GM19238 (cell line): ENCODE measurements around the gene S100A7A.

ENCODE experiments used
- DNase-seq: peaks from one replicate; pipeline ENCODE4 v3.0.0; 2011; ENCODE audit warnings: low spot score; ENCODE audit not compliant: insufficient read length

S100A7A gene

GRCh38 chr1:153415850-153416570 lies at the start of gene S100A7A:
TSS of gene S100A7A (plus strand) at chr1:153416520. CDS start at chr1:153418083, 1,563 bp downstream.
- DNase-seq: no peak

GRCh38 chr1:153367090-153367489 lies 49.2 kb upstream of the S100A7A start:
- no peak for DNase-seq

GRCh38 chr1:153368495-153368894 lies 47.8 kb upstream of the S100A7A start:
- no peak for DNase-seq

DNA sequence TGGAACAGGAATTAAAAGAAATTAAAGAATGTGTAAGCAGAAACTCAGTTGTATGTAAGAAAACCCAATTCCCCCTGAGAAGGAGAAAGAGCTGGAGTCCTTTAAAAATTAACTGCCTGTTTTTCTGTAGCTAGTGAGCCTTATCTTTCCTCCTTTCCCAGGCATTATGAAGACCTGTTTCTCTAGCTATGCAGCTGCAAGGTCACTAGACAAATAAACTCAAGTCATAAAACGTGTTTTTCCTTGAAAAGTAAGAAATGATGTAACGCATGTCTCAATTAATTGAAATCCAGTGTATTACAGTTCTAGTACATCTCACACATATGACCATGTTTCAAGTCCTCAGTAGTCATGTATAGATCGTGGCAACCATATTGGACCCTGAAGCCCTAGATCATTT lies 46.2 kb upstream of the S100A7A start:
- no peak for DNase-seq

- no peak for DNase-seq
Observed at GRCh38 chr1:153371231-153371630, 45.1 kb upstream of the S100A7A start.

DNA sequence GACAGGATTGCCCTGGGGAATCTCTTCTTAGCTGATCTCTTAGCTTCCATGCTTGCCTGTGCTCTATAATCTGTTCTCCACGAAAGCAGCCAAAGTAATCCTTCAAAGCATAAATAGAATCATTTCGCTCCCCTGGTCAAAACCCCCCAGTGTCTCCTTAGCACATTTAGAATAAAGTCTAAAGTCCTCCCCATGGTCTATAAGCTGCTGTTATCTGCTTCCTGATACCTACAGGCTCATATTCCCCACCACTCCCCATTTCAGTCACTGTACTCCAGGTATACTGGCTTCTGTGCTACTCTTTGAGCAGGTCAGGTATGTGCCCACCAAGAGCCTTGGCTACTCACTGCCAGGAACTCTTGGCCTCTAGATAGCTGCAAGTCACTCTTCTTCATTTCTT lies 43.7 kb upstream of the S100A7A start:
- no peak for DNase-seq

DNA sequence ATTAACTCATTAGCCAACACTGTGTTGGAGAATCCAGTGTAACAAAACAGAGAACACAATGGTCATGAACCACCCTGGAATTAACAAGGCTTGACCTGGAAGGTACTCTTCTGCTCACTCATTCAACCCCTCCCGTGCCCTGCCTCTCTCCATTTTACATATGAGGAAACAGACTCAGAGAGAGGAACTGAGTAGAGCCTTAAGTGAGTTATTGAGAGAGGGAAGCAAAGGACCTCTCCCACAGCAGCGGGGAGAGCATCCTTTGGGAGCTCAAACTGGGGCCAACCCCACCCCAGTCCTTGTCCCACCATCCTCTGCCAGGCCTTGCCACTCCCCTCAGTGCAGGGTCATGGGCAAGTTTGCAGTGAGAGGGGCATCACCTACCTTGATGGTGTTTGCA lies 42.2 kb upstream of the S100A7A start:
- DNase-seq: no peak

GRCh38 chr1:153375511-153375910 lies 40.8 kb upstream of the S100A7A start, which contains the start of gene S100A12:
TSS of gene S100A12 (minus strand) at chr1:153375621. CDS start at chr1:153374592, 1,029 bp downstream.
- DNase-seq: no peak

DNA sequence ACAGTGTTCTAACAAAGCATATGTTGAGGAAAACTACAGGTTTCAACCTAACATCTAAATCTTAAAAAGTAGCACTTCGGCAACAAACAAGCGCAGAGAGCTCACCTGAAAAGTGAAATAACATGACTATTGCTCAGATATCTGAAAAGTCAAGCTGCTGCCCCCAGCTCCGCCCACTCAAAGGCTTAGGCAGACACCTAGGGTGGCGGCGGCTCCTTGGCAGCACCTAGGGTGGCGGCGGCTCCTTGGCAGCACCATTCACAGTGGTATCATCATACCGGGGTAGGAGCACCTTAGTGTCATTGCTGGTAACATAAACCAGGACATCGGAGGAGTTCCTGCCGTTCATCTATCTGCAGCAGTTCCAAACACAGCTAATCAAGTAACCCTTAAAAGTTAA lies 36.7 kb upstream of the S100A7A start:
- DNase-seq: no peak

GRCh38 chr1:153380711-153381110 lies 35.6 kb upstream of the S100A7A start:
- DNase-seq: no peak

GRCh38 chr1:153384958-153385580 lies 31.3 kb upstream of the S100A7A start:
- DNase-seq: no peak

DNA sequence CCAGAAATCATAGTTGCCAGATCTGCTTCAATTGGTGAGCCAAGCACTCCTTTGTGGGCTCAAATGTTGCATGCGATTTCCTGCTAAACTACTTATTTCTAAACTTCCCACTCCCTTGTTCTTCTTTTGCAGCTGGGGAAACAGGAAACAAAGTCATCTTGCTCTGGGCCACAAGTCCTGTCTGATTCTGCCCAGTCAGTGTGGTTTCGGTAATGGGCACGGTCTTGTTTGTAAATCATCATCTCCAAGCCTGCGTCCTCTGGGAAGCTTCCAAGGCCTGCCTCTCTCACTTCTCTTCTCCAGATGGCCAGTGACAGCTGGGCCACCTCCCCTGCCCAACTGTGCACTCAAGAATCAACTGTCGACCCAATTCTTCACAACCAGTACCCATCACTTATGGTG lies 29.8 kb upstream of the S100A7A start:
- no peak for DNase-seq

DNA sequence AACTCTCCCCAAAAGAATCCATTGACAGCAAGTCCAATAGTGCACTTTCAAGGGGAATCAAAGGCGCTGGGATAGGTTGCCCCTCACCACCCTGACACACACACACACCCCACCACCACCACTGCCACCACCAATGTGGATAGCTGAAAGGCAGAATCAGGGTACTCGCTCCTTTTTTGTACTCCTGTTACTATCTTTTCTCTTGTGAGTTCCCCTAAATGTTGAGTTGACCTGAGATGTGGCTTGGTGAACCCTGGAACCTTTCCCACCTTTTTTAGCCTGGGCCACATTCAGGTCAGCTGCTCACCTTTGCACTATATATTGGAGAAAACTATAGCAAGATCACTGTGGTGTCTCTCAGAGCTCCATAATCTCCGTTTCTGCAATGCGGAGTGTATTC lies 29.3 kb upstream of the S100A7A start:
- DNase-seq: no peak

GRCh38 chr1:153387785-153388184 lies 28.5 kb upstream of the S100A7A start:
- DNase-seq: no peak

- no peak for DNase-seq
Observed at GRCh38 chr1:153389401-153389800, 26.9 kb upstream of the S100A7A start.

DNA sequence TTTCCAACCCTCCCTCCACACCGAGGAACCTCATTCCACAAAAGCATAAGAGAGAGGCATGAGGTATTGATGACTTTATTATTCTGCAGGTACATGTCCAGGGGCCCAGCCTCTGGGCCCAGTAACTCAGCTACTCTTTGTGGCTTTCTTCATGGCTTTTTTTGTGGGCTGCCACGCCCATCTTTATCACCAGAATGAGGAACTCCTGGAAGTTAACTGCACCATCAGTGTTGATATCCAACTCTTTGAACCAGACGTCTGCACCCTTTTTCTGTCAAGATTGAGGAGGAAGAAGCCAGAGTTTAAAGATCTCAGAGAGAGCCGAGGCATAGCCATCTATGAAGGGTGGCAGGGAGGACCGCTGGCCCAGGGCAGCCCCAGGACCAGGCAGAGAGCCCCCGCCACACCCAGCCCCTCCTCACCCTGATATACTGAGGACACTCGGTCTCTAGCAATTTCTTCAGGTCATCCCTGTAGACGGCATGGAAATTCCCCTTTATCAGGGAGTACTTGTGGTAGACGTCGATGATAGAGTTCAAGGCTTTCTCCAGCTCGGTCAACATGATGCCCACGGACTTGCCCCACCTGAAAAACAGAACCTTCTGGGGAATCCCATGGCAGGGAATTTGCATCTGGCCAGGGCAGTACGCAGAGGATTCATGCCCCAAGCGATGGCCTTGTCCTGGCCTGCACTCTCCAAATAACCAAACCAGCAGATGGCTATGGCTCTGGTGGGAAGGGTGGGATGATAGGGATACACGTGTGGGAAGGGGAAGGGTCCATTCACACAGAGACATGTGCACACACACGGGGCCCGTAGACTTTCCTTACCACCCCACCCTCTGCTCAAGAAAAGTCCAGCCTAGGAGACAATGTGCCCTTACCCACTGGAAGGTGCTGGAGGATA lies 26.1 kb upstream of the S100A7A start:
- DNase-seq: no peak

DNA sequence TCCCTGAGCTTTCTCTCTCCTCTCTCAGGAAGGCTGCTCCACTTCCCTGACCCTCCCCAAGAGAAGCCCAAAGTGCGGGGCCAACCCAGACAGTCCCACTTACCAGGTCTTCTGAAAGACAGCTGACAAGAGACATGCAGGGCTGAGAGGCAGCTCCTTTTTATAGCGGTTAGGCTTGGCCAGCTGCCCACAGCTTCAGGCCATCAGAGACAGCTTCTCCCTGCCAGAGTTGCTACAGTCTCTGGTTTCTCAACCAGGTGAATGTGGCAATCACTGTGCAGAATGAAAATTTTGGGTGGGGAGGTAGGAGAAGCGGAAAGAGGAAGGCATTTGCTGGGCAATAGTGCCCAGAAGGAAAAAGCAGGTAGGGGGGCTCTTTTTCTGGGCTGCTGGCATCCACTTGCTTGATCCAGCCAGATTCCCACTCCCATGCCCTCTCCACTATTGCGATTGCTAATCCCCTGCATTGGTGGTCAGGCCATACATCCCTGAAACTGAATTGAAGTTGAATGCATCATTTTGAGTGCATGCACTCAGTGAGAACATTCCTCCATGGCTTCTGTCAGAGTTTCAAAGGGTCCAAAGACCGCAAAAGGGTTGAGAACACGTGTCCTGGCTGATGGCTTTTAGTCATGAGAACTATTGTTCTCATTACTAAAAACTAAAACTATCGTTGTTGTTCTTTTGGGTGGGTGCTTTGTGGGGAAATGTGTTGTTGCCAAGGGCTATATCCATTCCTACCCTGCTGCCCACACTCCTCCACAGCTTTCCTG lies 25.2 kb upstream of the S100A7A start, which contains the start of gene S100A8:
Gene S100A8 (minus strand): TSS at position 136 of the 773 bp plus-strand sequence. CDS start 538 bp downstream, outside the sequence.
- DNase-seq: no peak

DNA sequence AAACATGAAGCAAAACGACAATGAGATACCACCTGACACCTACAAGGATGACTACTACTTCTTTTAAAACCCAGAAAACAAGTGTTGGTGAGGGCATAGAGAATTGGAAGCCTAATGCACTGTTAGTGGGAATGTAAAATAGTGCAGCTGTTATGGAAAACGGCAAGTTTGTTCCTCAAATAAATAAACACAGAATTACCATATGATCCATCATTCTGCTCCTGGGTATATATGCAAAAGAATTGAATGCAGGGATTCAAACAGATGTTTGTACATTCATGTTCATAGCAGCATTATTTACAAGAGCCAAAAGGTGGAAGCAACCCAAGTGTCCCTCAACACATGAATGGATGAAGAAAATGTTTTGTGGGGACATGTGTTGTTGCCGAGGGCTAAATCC lies 24.1 kb upstream of the S100A7A start:
- DNase-seq: no peak

- no peak for DNase-seq
Observed at GRCh38 chr1:153392822-153393221, 23.5 kb upstream of the S100A7A start.

- no peak for DNase-seq
Observed at GRCh38 chr1:153393926-153394325, 22.4 kb upstream of the S100A7A start.

DNA sequence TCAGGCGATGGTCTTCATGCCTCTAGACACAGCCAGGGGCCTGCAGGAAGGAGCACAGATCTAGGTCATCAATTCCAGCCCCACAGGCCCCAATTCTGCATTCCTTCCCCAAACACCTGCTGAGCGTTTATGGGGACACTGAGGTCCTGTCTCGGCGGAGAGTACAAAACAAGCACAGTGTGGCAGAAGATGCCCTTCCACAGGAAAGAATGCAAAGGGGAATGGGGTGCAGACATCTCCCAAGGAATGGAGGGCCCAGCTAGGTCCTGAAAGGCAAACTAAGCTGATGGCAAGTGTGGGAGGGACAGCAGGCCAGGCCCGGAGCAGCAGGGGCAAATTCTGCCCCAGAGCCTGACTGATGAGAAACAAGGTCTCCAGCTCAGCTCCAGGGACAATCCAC lies 21.9 kb upstream of the S100A7A start:
- DNase-seq: no peak
